Measurements from ENCODE around the gene P4HA2. TPM values are rescaled to one million over a fixed set of nuclear protein-coding genes. Genes with fewer than 3 reads are reported as not detected.

The P4HA2 gene
- polyA plus RNA-seq, 1 donor (not counting 4 experiments of a cell fraction or from before 2014, with no cell fraction given), result 93.6 TPM

DNA sequence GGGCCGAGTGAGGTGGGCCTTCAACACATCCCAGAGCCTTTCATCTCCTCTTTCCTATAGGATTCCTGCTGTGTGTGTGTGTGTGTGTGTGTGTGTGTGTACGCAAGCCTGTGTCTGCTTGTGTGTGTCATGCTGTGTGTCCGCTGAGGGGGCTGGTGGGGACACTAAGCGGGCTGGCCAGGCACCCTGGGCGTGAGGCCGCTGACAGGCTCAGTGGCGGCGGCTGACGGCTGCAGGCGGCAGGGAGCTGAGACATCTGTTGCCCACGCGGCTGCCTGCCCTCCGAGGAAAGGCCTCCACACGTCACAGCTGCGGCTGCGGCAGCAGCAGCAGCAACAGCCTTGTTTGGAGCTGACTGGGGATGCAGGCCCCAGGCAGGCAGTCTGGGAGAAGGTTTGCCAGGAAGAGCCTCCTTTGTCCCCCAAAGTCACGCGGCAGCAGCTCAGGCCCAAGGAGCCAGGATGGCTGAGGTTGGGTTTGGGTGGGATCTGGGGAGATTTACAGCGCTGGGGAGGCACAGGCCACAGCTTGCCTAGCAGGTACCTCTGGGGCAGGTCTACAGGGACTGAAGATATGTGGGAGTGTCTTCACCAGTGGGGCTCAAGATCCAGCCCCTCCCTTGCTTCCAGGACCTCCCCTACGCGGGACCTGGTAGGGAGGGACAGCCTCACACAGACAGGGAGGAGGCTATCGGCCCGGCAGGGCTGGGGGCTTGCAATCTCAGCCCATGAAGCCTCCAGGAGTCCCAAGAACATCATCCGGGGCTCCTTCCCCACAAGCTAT, 31.6 kb upstream of the P4HA2 start:
- H2AFZ ChIP-seq (ENCODE audit: control insufficient read depth, low read length), result peak overlapping the region; percentile 65
- DNase-seq (ENCODE audit: low read depth, low spot score), result no peak
- peaks cover 29% of the 10 kb centered on the region for H3K79me2 ChIP-seq (ENCODE audit: control insufficient read depth, insufficient read depth, low read length)

DNA sequence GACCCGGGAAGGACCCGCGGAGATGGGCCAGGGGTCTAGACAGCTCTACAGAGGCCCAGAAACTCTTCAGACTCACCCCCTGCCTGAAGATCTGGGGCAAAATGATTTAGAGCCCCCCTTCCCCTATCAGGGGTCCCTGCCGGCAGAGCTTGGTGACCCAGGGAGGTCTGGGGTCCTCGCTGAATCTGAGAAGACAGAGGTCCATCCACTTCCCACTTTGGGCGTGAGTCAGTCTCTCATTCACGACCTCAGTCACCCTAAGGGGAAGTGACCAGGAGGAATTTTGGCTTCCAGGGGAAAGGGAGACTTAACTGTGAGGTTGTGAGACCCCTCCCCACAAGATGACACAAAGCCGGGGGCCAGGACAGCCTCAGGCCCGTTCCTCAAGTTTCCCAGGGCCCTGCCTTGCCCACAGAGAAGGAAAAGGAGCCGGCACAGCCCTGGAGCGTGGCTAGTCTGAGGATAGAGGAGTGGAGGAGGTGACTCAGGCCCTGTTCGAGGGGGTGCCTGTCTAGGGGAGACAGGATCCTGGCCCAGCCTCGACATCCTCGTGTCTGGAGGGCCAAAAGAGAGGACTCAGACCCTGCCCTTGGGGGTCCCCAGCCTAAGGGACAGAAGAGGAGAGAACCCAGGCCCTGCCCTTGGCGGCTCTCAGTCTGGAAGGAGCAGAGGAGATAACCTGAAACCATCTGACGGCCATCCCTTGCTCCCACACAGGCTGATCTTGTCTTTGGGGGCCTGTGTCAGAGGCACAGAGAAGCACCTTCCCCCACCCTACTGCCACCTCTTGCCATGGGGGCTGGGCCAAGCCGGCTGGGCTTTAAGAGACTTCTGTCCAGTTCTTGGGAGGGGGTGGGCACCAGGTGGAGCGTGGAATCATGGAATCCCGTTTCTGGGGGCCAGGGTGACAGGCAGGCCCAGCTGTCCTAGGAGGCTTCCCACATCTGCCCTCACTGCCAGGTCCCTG, 30.7 kb upstream of the P4HA2 start:
- Histone ChIP-seq H2AFZ (ENCODE audit: control insufficient read depth, low read length) (peak overlapping the region; percentile 33), H3K9me1 (ENCODE audit: control insufficient read depth, extremely low read depth, insufficient read depth, low read length) (peaks cover 2% of the 10 kb centered on the region), H3K79me2 (ENCODE audit: control insufficient read depth, insufficient read depth, low read length) (peaks cover 29% of the 10 kb centered on the region), H3K4me2 (ENCODE audit: control insufficient read depth, extremely low read depth, insufficient read depth, low read depth, low read length) (peak overlapping the region; percentile 100), H3K4me3 (ENCODE audit: control insufficient read depth in 2 of 3, extremely low read depth in 1 of 3, insufficient read depth in 2 of 3, low read depth in 1 of 3, low read length in 3 of 3) (peak overlapping the region; percentile 74 to 95 (median 87)), H3K36me3 (ENCODE audit: control insufficient read depth in 2 of 2, extremely low read depth in 1 of 2, insufficient read depth in 2 of 2, low read length in 2 of 2) (peaks cover 10 to 17% of the 10 kb centered on the region in 2 experiments), H3K9me3 (ENCODE audit: control insufficient read depth, low read depth, low read length) (no peaks in the 10 kb centered on the region), H3K27me3 (ENCODE audit: control insufficient read depth, extremely low read depth, insufficient read depth, low read length) (no peaks in the 10 kb centered on the region), H3K27ac (ENCODE audit: control insufficient read depth, insufficient read depth, low read length) (peak overlapping the region; percentile 81), H3K9ac (ENCODE audit: control insufficient read depth, extremely low read depth, insufficient read depth, low read length) (peak overlapping the region; percentile 94), H4K20me1 (ENCODE audit: control insufficient read depth, extremely low read depth, insufficient read depth, low read length) (no peaks in the 10 kb centered on the region), H3K4me1 (ENCODE audit: control insufficient read depth, extremely low read depth, insufficient read depth, low read length) (peaks cover 48% of the 10 kb centered on the region)
- FAIRE-seq, result peak; percentile 13
- TF ChIP-seq, protein P1, sequence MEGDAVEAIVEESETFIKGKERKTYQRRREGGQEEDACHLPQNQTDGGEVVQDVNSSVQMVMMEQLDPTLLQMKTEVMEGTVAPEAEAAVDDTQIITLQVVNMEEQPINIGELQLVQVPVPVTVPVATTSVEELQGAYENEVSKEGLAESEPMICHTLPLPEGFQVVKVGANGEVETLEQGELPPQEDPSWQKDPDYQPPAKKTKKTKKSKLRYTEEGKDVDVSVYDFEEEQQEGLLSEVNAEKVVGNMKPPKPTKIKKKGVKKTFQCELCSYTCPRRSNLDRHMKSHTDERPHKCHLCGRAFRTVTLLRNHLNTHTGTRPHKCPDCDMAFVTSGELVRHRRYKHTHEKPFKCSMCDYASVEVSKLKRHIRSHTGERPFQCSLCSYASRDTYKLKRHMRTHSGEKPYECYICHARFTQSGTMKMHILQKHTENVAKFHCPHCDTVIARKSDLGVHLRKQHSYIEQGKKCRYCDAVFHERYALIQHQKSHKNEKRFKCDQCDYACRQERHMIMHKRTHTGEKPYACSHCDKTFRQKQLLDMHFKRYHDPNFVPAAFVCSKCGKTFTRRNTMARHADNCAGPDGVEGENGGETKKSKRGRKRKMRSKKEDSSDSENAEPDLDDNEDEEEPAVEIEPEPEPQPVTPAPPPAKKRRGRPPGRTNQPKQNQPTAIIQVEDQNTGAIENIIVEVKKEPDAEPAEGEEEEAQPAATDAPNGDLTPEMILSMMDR (optimal IDR thresholded peaks at IDR 0.05 in 1 of 3, IDR thresholded peaks at IDR 0.05 in 1 of 3, conservative IDR thresholded peaks at IDR 0.05 in 1 of 3; ENCODE audit: extremely low read depth in 1 of 3, insufficient read depth in 2 of 3, low read length in 3 of 3), result no peak
- no peak for TF ChIP-seq EZH2 (IDR thresholded peaks at IDR 0.05; ENCODE audit: low read length)
- dilution Hi-C loops (cut with MboI; ENCODE audit: extremely low pct_ligation_motif_present, low sequenced_read_pairs), result no loop called here
- no peak for DNase-seq (ENCODE audit: low read depth, low spot score)

More for the DNA sequence above, 31.6 kb upstream of the P4HA2 start:
- Histone ChIP-seq H3K27me3 (ENCODE audit: control insufficient read depth, extremely low read depth, insufficient read depth, low read length) (no peaks in the 10 kb centered on the region), H4K20me1 (ENCODE audit: control insufficient read depth, extremely low read depth, insufficient read depth, low read length) (no peaks in the 10 kb centered on the region), H3K9ac (ENCODE audit: control insufficient read depth, extremely low read depth, insufficient read depth, low read length) (peak overlapping the region; percentile 94), H3K4me1 (ENCODE audit: control insufficient read depth, extremely low read depth, insufficient read depth, low read length) (peaks cover 45% of the 10 kb centered on the region), H3K4me3 (ENCODE audit: control insufficient read depth in 2 of 3, extremely low read depth in 1 of 3, insufficient read depth in 2 of 3, low read depth in 1 of 3, low read length in 3 of 3) (peak overlapping the region; percentile 74 to 95 (median 87)), H3K27ac (ENCODE audit: control insufficient read depth, insufficient read depth, low read length) (peak overlapping the region; percentile 81), H3K4me2 (ENCODE audit: control insufficient read depth, extremely low read depth, insufficient read depth, low read depth, low read length) (peak overlapping the region; percentile 100), H3K9me1 (ENCODE audit: control insufficient read depth, extremely low read depth, insufficient read depth, low read length) (peaks cover 2% of the 10 kb centered on the region), H3K9me3 (ENCODE audit: control insufficient read depth, low read depth, low read length) (no peaks in the 10 kb centered on the region), H3K36me3 (ENCODE audit: control insufficient read depth in 2 of 2, extremely low read depth in 1 of 2, insufficient read depth in 2 of 2, low read length in 2 of 2) (peaks cover 12 to 21% of the 10 kb centered on the region in 2 experiments)
- dilution Hi-C loops (cut with MboI; ENCODE audit: extremely low pct_ligation_motif_present, low sequenced_read_pairs), result no loop called here
- FAIRE-seq, result peak; percentile 93
- TF ChIP-seq, protein P1 (optimal IDR thresholded peaks at IDR 0.05 in 1 of 3, IDR thresholded peaks at IDR 0.05 in 1 of 3, conservative IDR thresholded peaks at IDR 0.05 in 1 of 3; ENCODE audit: extremely low read depth in 1 of 3, insufficient read depth in 2 of 3, low read length in 3 of 3), result no peak
- no peak for TF ChIP-seq EZH2 (IDR thresholded peaks at IDR 0.05; ENCODE audit: low read length)
